Activated CD4-positive, alpha-beta T cell treated with anti-CD3 and anti-CD28 coated beads for 1 hour (primary cell): Measurements from ENCODE around the gene ATP1A4.

Source experiments
- DNase-seq: peaks from one replicate; pipeline ENCODE4 v3.0.0-alpha.2; 2020

Gene ATP1A4

GRCh38 chr1:160148121-160148520 is 3.3 kb upstream of the ATP1A4 start:
- no peak for DNase-seq

- DNase-seq = no peak
Observed at GRCh38 chr1:160149233-160149632, 2.2 kb upstream of the ATP1A4 start.

GRCh38 chr1:160149716-160150115 is 1.7 kb upstream of the ATP1A4 start:
- no peak for DNase-seq

- no peak for DNase-seq
Observed at GRCh38 chr1:160154790-160155189, 3.4 kb downstream of the ATP1A4 start.

GRCh38 chr1:160156361-160156760 is 5.0 kb downstream of the ATP1A4 start:
- no peak for DNase-seq

- no peak for DNase-seq
Observed at GRCh38 chr1:160157174-160157573, 5.8 kb downstream of the ATP1A4 start.

- DNase-seq = no peak
Observed at GRCh38 chr1:160158031-160158430, 6.6 kb downstream of the ATP1A4 start.

- DNase-seq = no peak
Observed at GRCh38 chr1:160158534-160158933, 7.1 kb downstream of the ATP1A4 start.

GRCh38 chr1:160159846-160160245 is 8.4 kb downstream of the ATP1A4 start:
- no peak for DNase-seq

- DNase-seq = no peak
Observed at GRCh38 chr1:160161965-160162705, 10.7 kb downstream of the ATP1A4 start.

GRCh38 chr1:160162931-160163330 is 11.5 kb downstream of the ATP1A4 start:
- DNase-seq = no peak

- DNase-seq = no peak
Observed at GRCh38 chr1:160163615-160164014, 12.2 kb downstream of the ATP1A4 start.

GRCh38 chr1:160164121-160164520 is 12.7 kb downstream of the ATP1A4 start:
- no peak for DNase-seq

- no peak for DNase-seq
Observed at GRCh38 chr1:160166166-160166868, 14.9 kb downstream of the ATP1A4 start.

GRCh38 chr1:160167056-160167455 is 15.7 kb downstream of the ATP1A4 start:
- DNase-seq = no peak

GRCh38 chr1:160167580-160167979 is 16.2 kb downstream of the ATP1A4 start:
- DNase-seq = no peak

GRCh38 chr1:160168016-160168415 is 16.6 kb downstream of the ATP1A4 start:
- no peak for DNase-seq

- no peak for DNase-seq
Observed at GRCh38 chr1:160168609-160169369, 17.4 kb downstream of the ATP1A4 start.

- no peak for DNase-seq
Observed at GRCh38 chr1:160169553-160170399, 18.4 kb downstream of the ATP1A4 start.

GRCh38 chr1:160171354-160171753 is 20.0 kb downstream of the ATP1A4 start:
- DNase-seq = no peak

- no peak for DNase-seq
Observed at GRCh38 chr1:160171980-160172379, 20.6 kb downstream of the ATP1A4 start.

- DNase-seq = no peak
Observed at GRCh38 chr1:160177231-160177630, 25.8 kb downstream of the ATP1A4 start.

- no peak for DNase-seq
Observed at GRCh38 chr1:160177667-160178066, 26.3 kb downstream of the ATP1A4 start.
